ENCODE results near the gene CARNS1.

DNA sequence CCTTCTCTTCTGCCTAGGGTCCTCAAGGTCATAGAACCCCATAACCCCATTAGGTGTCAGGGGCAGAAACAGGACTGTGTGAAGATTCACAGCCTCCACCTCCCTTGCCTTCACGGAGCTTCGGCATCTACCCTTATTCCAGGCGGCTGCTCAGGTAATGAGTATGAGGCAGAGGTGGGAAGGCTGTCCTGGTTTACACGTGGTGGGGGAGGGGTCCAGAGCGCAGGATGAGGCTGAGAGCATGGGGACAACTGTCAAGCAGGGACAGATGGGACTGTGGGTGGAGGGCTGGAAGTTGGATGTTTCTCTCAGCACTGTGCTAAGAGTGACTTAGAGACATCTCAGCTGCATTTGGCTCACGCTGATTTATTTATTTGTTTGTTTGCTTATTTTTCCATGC is 28.0 kb upstream of the CARNS1 start:
- TF ChIP-seq BCL6 (CRISPR knock-in tag; IDR thresholded peaks at IDR 0.05) (no peak), HNRNPH1 (optimal IDR thresholded peaks at IDR 0.05; ENCODE audit: low read depth, low read length) (no peak), GATAD2A (CRISPR knock-in tag; IDR thresholded peaks at IDR 0.05) (no peak), ZNF7 (CRISPR knock-in tag; IDR thresholded peaks at IDR 0.05) (no peak), ZSCAN30 (CRISPR knock-in tag; IDR thresholded peaks at IDR 0.05) (no peak)
- TF ChIP-seq, protein P1, sequence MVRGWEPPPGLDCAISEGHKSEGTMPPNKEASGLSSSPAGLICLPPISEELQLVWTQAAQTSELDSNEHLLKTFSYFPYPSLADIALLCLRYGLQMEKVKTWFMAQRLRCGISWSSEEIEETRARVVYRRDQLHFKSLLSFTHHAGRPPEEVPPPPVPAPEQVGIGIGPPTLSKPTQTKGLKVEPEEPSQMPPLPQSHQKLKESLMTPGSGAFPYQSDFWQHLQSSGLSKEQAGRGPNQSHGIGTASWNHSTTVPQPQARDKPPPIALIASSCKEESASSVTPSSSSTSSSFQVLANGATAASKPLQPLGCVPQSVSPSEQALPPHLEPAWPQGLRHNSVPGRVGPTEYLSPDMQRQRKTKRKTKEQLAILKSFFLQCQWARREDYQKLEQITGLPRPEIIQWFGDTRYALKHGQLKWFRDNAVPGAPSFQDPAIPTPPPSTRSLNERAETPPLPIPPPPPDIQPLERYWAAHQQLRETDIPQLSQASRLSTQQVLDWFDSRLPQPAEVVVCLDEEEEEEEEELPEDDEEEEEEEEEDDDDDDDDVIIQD (CRISPR knock-in tag; IDR thresholded peaks at IDR 0.05; ENCODE audit: low read depth), result no peak
- TF ChIP-seq, protein P2, sequence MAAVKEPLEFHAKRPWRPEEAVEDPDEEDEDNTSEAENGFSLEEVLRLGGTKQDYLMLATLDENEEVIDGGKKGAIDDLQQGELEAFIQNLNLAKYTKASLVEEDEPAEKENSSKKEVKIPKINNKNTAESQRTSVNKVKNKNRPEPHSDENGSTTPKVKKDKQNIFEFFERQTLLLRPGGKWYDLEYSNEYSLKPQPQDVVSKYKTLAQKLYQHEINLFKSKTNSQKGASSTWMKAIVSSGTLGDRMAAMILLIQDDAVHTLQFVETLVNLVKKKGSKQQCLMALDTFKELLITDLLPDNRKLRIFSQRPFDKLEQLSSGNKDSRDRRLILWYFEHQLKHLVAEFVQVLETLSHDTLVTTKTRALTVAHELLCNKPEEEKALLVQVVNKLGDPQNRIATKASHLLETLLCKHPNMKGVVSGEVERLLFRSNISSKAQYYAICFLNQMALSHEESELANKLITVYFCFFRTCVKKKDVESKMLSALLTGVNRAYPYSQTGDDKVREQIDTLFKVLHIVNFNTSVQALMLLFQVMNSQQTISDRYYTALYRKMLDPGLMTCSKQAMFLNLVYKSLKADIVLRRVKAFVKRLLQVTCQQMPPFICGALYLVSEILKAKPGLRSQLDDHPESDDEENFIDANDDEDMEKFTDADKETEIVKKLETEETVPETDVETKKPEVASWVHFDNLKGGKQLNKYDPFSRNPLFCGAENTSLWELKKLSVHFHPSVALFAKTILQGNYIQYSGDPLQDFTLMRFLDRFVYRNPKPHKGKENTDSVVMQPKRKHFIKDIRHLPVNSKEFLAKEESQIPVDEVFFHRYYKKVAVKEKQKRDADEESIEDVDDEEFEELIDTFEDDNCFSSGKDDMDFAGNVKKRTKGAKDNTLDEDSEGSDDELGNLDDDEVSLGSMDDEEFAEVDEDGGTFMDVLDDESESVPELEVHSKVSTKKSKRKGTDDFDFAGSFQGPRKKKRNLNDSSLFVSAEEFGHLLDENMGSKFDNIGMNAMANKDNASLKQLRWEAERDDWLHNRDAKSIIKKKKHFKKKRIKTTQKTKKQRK (IDR thresholded peaks at IDR 0.05; ENCODE audit: low read length), result no peak
